ENCODE results near the gene YDJC. TPM values are rescaled to one million over a fixed set of nuclear protein-coding genes. Genes with fewer than 3 reads are reported as not detected.

YDJC gene
- polyA plus RNA-seq, 2 donors: 28.5 to 31.4 TPM

GRCh38 chr22:21666786-21667185 is 37.0 kb upstream of the YDJC start:
- Histone ChIP-seq H3K36me3 (ENCODE audit: control insufficient read depth in 2 of 2, insufficient read depth in 2 of 2, low read length in 1 of 2) (peaks cover 0 to 7% of the 10 kb centered on the region in 2 donors), H3K27me3 (ENCODE audit: control insufficient read depth in 1 of 2, insufficient read depth in 2 of 2, low read length in 2 of 2) (no peaks in the 10 kb centered on the region), H3K9me3 (ENCODE audit: control insufficient read depth in 2 of 2, insufficient read depth in 1 of 2, low read depth in 1 of 2, low read length in 1 of 2) (no peaks in the 10 kb centered on the region), H3K27ac (ENCODE audit: low read depth in 2 of 2, low read length in 1 of 2) (peak overlapping the region in 1 of 2 donors; percentile 62), H3K4me1 (ENCODE audit: control insufficient read depth in 2 of 2, insufficient read depth in 2 of 2, low read length in 1 of 2) (no peaks in the 10 kb centered on the region), H3K4me3 (ENCODE audit: low read depth in 1 of 2, low read length in 2 of 2) (peak overlapping the region; percentile 65 to 79)
- 43 to 51% methylated on average over 16 of the region's 16 CpGs for WGBS, 2 donors

- Histone ChIP-seq H3K27ac (ENCODE audit: low read depth in 2 of 2, low read length in 1 of 2) (peak overlapping the region; percentile 96 to 99), H3K9me3 (ENCODE audit: control insufficient read depth in 2 of 2, insufficient read depth in 1 of 2, low read depth in 1 of 2, low read length in 1 of 2) (no peaks in the 10 kb centered on the region), H3K27me3 (ENCODE audit: control insufficient read depth in 1 of 2, insufficient read depth in 2 of 2, low read length in 2 of 2) (no peaks in the 10 kb centered on the region), H3K4me1 (ENCODE audit: control insufficient read depth in 2 of 2, insufficient read depth in 2 of 2, low read length in 1 of 2) (no peaks in the 10 kb centered on the region), H3K36me3 (ENCODE audit: control insufficient read depth in 2 of 2, insufficient read depth in 2 of 2, low read length in 1 of 2) (no peaks in the 10 kb centered on the region), H3K4me3 (ENCODE audit: low read depth in 1 of 2, low read length in 2 of 2) (peak overlapping the region; percentile 65 to 79)
- WGBS, 2 donors: 73 to 74% methylated on average over 26 of the region's 26 CpGs
Measured at GRCh38 chr22:21665047-21665851, 35.4 kb upstream of the YDJC start.

GRCh38 chr22:21663738-21664137 is 33.9 kb upstream of the YDJC start:
- WGBS, 2 donors: 90 to 95% methylated on average over 2 of the region's 2 CpGs
- Histone ChIP-seq H3K27ac (ENCODE audit: low read depth in 2 of 2, low read length in 1 of 2) (no peak overlapping the region), H3K4me1 (ENCODE audit: control insufficient read depth in 2 of 2, insufficient read depth in 2 of 2, low read length in 1 of 2) (no peaks in the 10 kb centered on the region), H3K27me3 (ENCODE audit: control insufficient read depth in 1 of 2, insufficient read depth in 2 of 2, low read length in 2 of 2) (no peaks in the 10 kb centered on the region), H3K9me3 (ENCODE audit: control insufficient read depth in 2 of 2, insufficient read depth in 1 of 2, low read depth in 1 of 2, low read length in 1 of 2) (no peaks in the 10 kb centered on the region), H3K36me3 (ENCODE audit: control insufficient read depth in 2 of 2, insufficient read depth in 2 of 2, low read length in 1 of 2) (no peaks in the 10 kb centered on the region), H3K4me3 (ENCODE audit: low read depth in 1 of 2, low read length in 2 of 2) (no peak overlapping the region)

- Histone ChIP-seq H3K27ac (ENCODE audit: low read depth in 2 of 2, low read length in 1 of 2) (no peak overlapping the region), H3K36me3 (ENCODE audit: control insufficient read depth in 2 of 2, insufficient read depth in 2 of 2, low read length in 1 of 2) (no peaks in the 10 kb centered on the region), H3K4me3 (ENCODE audit: low read depth in 1 of 2, low read length in 2 of 2) (no peak overlapping the region), H3K9me3 (ENCODE audit: control insufficient read depth in 2 of 2, insufficient read depth in 1 of 2, low read depth in 1 of 2, low read length in 1 of 2) (no peaks in the 10 kb centered on the region), H3K4me1 (ENCODE audit: control insufficient read depth in 2 of 2, insufficient read depth in 2 of 2, low read length in 1 of 2) (no peaks in the 10 kb centered on the region), H3K27me3 (ENCODE audit: control insufficient read depth in 1 of 2, insufficient read depth in 2 of 2, low read length in 2 of 2) (no peaks in the 10 kb centered on the region)
- 89 to 94% methylated on average over 5 of the region's 5 CpGs for WGBS, 2 donors
Measured at GRCh38 chr22:21661991-21662390, 32.2 kb upstream of the YDJC start.

DNA sequence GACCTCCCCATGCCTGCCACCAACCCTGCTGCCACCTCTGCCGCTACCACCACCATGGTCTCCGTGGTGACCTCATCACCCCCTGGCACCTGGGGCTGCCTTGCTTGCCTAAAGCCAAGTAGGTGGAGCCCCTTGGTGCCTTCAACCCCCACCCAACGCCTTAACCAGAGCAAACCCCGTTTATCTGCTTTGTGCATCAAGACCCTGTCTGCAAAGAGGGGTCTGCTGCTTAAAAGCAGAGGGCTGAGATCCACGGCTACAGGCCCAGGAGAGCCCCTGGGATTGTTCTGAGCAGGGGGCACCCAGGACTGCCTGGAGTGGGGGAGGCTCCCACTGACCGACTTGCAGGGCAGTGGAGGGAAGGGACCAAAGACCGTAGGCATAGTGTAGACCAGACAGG is 31.1 kb upstream of the YDJC start:
- peaks cover 0 to 2% of the 10 kb centered on the region in 2 donors for H3K4me1 ChIP-seq (ENCODE audit: control insufficient read depth in 2 of 2, insufficient read depth in 2 of 2, low read length in 1 of 2)
- 67 to 79% methylated on average over 7 of the region's 7 CpGs for WGBS, 2 donors
- H3K9me3 ChIP-seq (ENCODE audit: control insufficient read depth in 2 of 2, insufficient read depth in 1 of 2, low read depth in 1 of 2, low read length in 1 of 2): no peaks in the 10 kb centered on the region
- H3K27me3 ChIP-seq (ENCODE audit: control insufficient read depth in 1 of 2, insufficient read depth in 2 of 2, low read length in 2 of 2): no peaks in the 10 kb centered on the region
- H3K36me3 ChIP-seq (ENCODE audit: control insufficient read depth in 2 of 2, insufficient read depth in 2 of 2, low read length in 1 of 2): no peaks in the 10 kb centered on the region
- no peak overlapping the region for H3K27ac ChIP-seq (ENCODE audit: low read depth in 2 of 2, low read length in 1 of 2)
- no peak overlapping the region for H3K4me3 ChIP-seq (ENCODE audit: low read depth in 1 of 2, low read length in 2 of 2)

DNA sequence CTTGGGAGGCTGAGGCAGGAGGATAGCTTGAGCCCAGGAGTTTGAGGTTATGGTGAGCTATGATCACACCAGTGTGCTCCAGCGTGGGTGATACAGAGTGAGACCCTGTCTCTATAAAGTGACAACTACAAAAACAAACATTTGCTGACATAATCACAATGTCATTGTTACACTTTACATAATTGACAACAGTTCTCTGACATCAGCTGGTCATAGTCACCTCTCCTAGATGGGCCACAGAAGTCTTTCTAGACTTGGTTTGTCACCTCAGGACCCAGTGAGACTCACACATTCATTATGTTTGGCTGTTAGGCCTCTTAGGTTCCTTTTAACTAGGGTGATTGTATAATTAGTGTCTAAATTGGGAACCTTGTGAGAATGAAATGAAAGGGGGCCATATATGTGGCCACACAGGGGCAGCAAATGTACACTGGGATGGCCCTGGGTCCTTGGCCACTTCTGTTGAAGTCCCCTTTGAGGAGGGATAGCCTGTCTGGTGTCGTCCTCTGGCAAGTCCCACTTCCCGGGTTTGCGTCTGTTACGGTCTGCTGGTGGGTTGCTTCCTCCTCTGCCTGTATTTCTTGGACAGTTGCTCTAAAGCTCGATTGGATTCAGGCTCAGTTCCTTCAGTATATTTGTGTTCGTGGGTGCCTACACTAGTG is 30.2 kb upstream of the YDJC start:
- Histone ChIP-seq H3K4me1 (ENCODE audit: control insufficient read depth in 2 of 2, insufficient read depth in 2 of 2, low read length in 1 of 2) (peaks cover 0 to 2% of the 10 kb centered on the region in 2 donors), H3K4me3 (ENCODE audit: low read depth in 1 of 2, low read length in 2 of 2) (no peak overlapping the region), H3K27ac (ENCODE audit: low read depth in 2 of 2, low read length in 1 of 2) (no peak overlapping the region), H3K36me3 (ENCODE audit: control insufficient read depth in 2 of 2, insufficient read depth in 2 of 2, low read length in 1 of 2) (no peaks in the 10 kb centered on the region), H3K27me3 (ENCODE audit: control insufficient read depth in 1 of 2, insufficient read depth in 2 of 2, low read length in 2 of 2) (no peaks in the 10 kb centered on the region), H3K9me3 (ENCODE audit: control insufficient read depth in 2 of 2, insufficient read depth in 1 of 2, low read depth in 1 of 2, low read length in 1 of 2) (no peaks in the 10 kb centered on the region)
- WGBS, 2 donors: 81 to 83% methylated on average over 7 of the region's 7 CpGs

GRCh38 chr22:21657360-21658032 is 27.7 kb upstream of the YDJC start:
- no peaks in the 10 kb centered on the region for H3K27me3 ChIP-seq (ENCODE audit: control insufficient read depth in 1 of 2, insufficient read depth in 2 of 2, low read length in 2 of 2)
- peaks cover 0 to 2% of the 10 kb centered on the region in 2 donors for H3K4me1 ChIP-seq (ENCODE audit: control insufficient read depth in 2 of 2, insufficient read depth in 2 of 2, low read length in 1 of 2)
- H3K36me3 ChIP-seq (ENCODE audit: control insufficient read depth in 2 of 2, insufficient read depth in 2 of 2, low read length in 1 of 2): no peaks in the 10 kb centered on the region
- H3K27ac ChIP-seq (ENCODE audit: low read depth in 2 of 2, low read length in 1 of 2): peak overlapping the region; percentile 28 to 86
- 0 to 1% methylated on average over 49 to 79 of the region's 79 CpGs for WGBS, 2 donors
- peak overlapping the region; percentile 58 to 60 for H3K4me3 ChIP-seq (ENCODE audit: low read depth in 1 of 2, low read length in 2 of 2)
- no peaks in the 10 kb centered on the region for H3K9me3 ChIP-seq (ENCODE audit: control insufficient read depth in 2 of 2, insufficient read depth in 1 of 2, low read depth in 1 of 2, low read length in 1 of 2)

DNA sequence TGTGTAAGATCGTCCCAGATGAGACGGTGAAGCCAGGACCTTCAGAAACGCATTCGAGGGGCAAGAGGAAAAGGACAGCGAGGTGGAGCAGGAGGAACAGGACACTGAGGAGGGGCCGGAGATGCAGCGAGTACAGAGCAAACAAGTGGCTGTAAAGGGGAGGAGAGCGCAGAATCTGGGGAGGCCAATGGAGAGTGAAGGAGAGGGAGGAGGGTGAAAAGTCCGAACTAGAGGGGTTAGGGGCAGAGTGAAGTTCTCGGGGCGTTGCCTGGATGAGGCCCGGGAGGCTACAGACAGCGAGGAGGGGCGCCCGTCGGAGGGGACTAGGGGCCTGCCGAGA is 27.2 kb upstream of the YDJC start:
- H3K9me3 ChIP-seq (ENCODE audit: control insufficient read depth in 2 of 2, insufficient read depth in 1 of 2, low read depth in 1 of 2, low read length in 1 of 2): no peaks in the 10 kb centered on the region
- peak overlapping the region; percentile 52 to 86 for H3K27ac ChIP-seq (ENCODE audit: low read depth in 2 of 2, low read length in 1 of 2)
- no peaks in the 10 kb centered on the region for H3K27me3 ChIP-seq (ENCODE audit: control insufficient read depth in 1 of 2, insufficient read depth in 2 of 2, low read length in 2 of 2)
- 34 to 36% methylated on average over 13 to 17 of the region's 17 CpGs for WGBS, 2 donors
- H3K36me3 ChIP-seq (ENCODE audit: control insufficient read depth in 2 of 2, insufficient read depth in 2 of 2, low read length in 1 of 2): no peaks in the 10 kb centered on the region
- peaks cover 0 to 2% of the 10 kb centered on the region in 2 donors for H3K4me1 ChIP-seq (ENCODE audit: control insufficient read depth in 2 of 2, insufficient read depth in 2 of 2, low read length in 1 of 2)
- H3K4me3 ChIP-seq (ENCODE audit: low read depth in 1 of 2, low read length in 2 of 2): peak overlapping the region; percentile 58 to 60

- peaks cover 3 to 10% of the 10 kb centered on the region in 2 donors for H3K4me1 ChIP-seq (ENCODE audit: control insufficient read depth in 2 of 2, insufficient read depth in 2 of 2, low read length in 1 of 2)
- peak overlapping the region; percentile 51 to 62 for H3K4me3 ChIP-seq (ENCODE audit: low read depth in 1 of 2, low read length in 2 of 2)
- WGBS, 2 donors: 29 to 36% methylated on average over 40 of the region's 40 CpGs
- H3K27ac ChIP-seq (ENCODE audit: low read depth in 2 of 2, low read length in 1 of 2): no peak overlapping the region
- no peaks in the 10 kb centered on the region for H3K27me3 ChIP-seq (ENCODE audit: control insufficient read depth in 1 of 2, insufficient read depth in 2 of 2, low read length in 2 of 2)
- H3K9me3 ChIP-seq (ENCODE audit: control insufficient read depth in 2 of 2, insufficient read depth in 1 of 2, low read depth in 1 of 2, low read length in 1 of 2): no peaks in the 10 kb centered on the region
- no peaks in the 10 kb centered on the region for H3K36me3 ChIP-seq (ENCODE audit: control insufficient read depth in 2 of 2, insufficient read depth in 2 of 2, low read length in 1 of 2)
Measured at GRCh38 chr22:21652547-21653545, 23.0 kb upstream of the YDJC start.

Data from esophagus (tissue), 2 donors.